ENCODE measurements around the gene EPHA1.
A peak's percentile ranks its signal among the peaks of the same experiment; 100 is the strongest.

EPHA1 gene

GRCh38 chr7:143346018-143346417, 62.6 kb downstream of the EPHA1 start:
- DNase-seq (ENCODE audit: low read depth in 2 of 2): no peak

GRCh38 chr7:143345428-143345900, 63.2 kb downstream of the EPHA1 start:
- DNase-seq (ENCODE audit: low read depth in 2 of 2): peak; percentile 51 to 57

- DNase-seq (ENCODE audit: low read depth in 2 of 2): no peak
Observed at GRCh38 chr7:143343596-143343995, 65.1 kb downstream of the EPHA1 start.

- no peak for DNase-seq (ENCODE audit: low read depth in 2 of 2)
Observed at GRCh38 chr7:143341842-143342241, 66.8 kb downstream of the EPHA1 start.

Data from stimulated activated CD4-positive, alpha-beta T cell treated with anti-CD3 and anti-CD28 coated beads, Interleukin-15, amount 100 ng/mL, for 48 hours (primary cell).